ENCODE measurements around the gene NAV2.

NAV2 gene

DNA sequence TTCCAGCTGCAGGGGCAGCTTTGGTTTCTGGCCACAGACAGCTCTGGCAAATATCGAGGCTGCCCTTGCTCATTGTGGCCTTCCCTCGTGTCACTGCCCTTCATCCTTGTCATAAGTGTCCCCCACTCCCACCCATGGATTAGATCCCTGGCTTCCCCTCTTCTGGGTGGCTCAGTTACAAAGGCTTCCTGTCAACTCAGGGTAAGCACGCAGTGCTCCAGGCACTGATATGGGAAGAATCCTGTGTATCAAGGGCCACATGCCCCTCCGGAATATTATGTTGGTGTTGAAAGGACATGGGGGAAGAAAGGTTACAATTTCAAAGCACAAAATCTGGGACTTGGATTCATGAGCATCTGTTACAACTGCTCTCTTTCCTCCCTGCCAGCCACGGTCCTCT, 319.5 kb downstream of the NAV2 start:
- no peak for DNase-seq

- DNase-seq = no peak
These were observed 320.1 kb downstream of the NAV2 start for GRCh38 chr11:20032577-20033260.

DNA sequence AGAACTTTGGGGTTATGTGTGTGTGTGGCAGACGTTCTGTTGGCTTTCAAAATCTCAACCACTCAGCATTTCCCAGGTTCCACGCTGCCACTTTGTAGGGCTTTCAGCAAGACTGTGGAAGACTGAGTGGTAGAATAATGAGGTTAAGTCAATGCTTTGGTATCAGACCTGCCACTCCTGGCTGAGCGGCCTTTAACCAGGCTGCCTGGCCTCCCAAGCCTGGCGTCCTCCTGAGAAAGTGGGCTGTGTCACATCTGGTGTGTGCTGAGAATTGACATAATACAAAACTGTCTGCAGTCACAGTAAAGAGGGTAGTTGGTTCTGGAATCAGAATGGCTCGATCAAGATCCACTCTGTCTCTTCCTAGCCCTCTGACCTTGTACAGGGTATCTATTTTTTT, 321.2 kb downstream of the NAV2 start:
- DNase-seq = no peak

DNA sequence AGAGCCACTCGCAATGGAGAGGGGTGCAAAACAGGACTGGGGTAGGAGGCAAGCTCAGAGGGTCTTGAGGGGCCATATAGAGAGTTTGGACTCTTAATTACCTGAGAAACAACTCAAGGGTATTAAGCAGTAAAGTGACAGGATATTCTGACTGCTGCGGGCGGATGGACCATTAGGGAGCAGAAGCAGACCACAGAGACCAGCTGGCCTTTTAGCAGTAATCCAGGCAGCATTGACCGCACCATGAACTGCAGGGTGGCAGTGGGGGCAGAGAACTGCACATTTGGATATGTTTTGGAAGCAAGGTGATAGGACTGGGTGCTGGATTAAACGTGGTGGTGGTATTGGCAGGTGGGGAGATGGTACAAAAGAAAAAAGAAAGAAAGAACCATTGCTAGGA, 322.3 kb downstream of the NAV2 start:
- no peak for DNase-seq

DNA sequence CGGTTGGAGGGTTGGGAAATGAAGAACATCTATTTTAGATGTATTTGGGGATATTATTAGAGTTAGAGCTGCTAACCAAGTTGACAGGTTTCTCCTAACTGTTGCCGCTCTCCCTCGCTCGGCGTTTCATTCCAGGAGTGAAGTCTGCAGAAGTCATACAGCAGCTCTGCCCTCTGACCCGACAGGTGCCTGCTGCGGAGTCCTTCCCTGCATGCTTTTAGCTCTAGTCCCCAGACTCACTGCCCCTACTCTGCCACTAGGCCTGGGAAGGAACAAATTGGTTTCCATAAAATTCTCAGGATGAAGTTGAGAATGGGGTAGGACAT, 322.7 kb downstream of the NAV2 start:
- DNase-seq = no peak

GRCh38 chr11:20035701-20036601, 323.3 kb downstream of the NAV2 start:
- DNase-seq = no peak

DNA sequence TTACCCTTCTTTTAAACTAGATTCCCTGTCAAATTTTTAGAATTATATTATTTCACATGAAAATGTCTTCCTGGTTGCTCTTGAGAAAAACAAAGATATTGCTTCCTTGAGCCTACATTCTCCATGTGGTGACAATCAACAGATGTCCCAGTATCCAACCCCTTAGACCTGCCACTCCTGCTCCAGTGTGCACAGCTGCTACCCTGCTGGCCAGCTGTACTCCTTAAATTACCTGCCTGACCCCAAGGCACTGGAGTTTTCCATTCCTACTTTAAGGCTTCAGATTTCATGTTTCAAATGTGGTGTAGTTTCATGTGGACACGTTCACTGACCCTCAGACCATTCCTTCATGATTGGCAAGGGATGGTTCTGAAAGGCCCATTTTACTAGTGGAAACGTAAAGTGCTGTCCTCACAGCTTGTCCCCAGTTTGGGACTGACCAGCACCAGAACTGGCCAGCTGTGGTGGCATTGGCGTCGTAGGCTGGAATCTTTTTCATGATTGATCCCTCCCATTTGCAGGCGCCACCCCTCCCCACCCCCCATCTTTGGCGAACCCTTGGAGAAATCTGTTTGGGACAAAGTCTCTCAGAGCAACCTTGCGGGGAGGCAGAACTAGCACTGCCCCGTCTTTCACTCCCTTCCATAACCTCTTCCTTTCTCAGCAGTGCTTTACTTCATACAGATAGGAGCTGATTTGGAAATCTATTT, 324.1 kb downstream of the NAV2 start:
- DNase-seq = no peak

DNA sequence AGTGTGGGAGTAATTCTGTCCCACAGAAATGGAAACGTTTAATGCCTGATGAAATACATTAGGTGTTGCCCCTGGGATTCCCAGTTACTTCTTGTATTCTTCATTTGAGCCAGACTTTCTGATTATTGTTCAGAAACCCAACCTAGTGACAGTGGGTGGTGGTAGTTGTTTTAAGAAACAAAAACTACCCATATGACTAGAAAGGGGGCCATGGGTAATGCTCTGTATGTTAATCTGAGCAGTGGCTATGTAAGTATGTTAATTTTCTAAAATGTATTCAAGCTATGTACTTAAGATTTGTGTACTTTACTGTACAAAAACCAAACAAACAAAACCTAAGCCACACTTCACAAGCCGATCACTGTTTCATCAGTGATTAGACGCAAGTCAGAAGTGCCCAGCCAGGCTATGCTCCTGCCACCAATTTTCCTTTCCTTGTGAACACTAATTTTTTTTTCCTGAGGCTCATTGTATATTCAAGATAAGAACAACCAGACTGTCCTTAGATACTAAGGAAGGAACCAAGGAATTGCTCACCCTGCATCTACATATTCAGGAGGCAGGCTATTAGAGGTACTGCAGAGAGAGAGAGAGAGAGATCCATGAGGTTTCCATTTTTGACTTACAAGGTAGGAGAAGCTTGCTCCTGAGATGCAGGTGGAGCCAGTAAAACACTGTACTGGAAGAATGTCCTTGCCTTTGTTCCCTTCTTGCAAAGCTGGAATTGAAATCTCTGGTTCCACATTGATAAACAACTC, 324.9 kb downstream of the NAV2 start:
- no peak for DNase-seq

DNA sequence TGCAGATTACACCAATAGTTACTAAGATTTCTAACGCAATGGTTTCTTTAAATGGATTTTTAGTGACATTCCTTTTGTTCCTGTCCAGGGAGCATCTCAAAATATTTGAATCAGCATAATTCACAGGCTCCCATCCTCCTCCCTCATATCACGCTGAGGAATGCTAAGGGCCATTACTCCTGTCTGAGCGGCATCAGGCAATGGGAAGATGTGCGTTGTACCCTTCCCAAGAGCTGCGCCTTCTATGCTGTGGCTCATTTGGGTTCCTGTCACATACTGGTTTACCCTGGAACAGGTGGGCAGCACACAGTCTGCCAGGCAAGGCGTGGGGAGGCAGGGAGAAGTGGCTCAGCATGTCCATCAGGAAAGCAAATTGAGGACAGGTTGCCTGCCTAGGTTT, 325.8 kb downstream of the NAV2 start:
- no peak for DNase-seq

- DNase-seq = no peak
These were observed 326.3 kb downstream of the NAV2 start for GRCh38 chr11:20038972-20039371.

DNA sequence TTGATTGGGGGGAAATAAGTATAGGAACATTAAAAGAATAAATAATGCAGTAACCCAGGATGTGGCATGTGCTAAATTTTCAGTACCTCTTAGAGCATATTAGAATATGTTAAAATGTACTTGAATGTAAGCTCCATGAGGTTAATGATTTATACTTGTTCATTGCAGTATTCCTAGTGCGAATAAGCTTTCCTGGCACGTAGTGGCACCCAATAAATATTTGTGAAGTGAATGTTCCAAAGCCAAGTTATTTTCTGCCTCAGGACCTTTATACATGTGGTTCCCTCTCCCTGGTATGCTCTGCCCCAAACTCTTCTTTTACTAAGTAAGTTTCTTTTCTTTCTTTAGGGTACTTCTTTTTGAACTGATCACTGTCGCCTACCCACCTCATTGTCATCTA, 328.9 kb downstream of the NAV2 start:
- DNase-seq = no peak

GRCh38 chr11:20042045-20042639, 329.5 kb downstream of the NAV2 start:
- no peak for DNase-seq

DNA sequence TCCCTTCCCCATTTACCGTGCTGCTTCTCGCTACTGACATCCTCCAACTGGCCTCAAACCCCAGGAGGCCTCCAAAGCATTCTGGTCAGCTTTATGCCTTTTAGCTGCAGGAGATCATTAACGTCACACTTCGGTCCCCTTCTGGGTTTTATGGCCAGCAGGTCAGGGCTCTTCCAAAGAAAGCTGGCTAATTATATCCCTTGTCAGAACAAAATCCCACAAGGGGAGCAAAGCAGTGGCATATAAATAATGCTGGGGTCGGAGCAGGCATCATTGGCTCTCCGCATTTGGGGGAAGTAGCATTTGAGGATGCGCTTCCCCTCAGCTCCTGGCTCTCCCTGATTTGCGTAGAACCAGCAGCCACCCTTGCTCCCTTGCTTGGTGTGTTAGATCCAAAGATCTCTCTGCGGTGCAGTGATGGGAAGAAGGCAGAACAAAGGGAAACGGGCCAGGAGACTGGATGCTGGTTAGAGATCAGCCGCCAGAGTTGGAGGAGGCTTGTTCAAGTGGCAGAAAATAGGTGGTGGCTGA, 330.2 kb downstream of the NAV2 start:
- no peak for DNase-seq

- no peak for DNase-seq
These were observed 331.4 kb downstream of the NAV2 start for GRCh38 chr11:20043992-20044391.

DNA sequence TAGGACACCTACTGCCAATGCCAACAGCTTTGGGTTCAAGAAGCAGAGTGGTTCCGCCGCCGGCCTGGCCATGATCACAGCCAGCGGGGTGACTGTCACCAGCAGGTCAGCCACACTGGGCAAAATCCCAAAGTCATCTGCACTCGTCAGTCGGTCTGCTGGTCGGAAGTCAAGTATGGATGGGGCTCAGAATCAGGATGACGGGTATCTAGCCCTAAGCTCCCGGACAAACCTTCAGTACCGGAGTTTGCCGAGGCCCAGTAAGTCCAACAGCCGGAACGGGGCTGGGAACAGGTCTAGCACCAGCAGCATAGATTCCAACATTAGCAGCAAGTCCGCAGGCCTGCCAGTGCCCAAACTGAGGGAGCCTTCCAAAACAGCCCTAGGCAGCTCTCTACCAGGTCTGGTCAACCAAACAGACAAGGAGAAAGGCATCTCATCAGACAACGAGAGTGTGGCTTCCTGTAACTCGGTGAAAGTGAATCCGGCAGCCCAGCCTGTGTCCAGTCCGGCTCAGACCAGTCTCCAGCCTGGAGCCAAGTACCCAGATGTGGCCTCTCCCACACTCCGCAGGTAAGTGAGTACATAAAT, 332.6 kb downstream of the NAV2 start:
- no peak for DNase-seq

GRCh38 chr11:20046416-20046815, 333.8 kb downstream of the NAV2 start:
- DNase-seq = no peak

GRCh38 chr11:20047006-20047768, 334.6 kb downstream of the NAV2 start:
- no peak for DNase-seq

DNA sequence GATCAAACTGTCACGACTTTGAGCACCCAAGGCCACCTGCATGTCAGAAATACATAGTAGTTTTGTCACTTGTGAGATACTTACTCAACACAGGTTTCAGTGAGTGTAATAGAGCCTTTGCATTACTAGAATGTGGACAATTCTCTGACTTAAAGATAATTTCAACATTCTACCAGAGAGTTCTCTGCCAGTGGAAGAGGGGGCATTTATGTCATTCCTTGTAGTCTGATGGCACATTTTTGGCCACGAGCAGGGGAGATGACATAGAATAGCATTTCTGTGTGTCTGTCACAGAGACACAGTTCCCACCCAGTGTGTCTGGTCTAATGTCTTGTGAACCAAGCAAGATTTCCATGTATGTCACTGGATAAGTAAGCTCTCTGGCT, 335.1 kb downstream of the NAV2 start:
- DNase-seq = no peak

DNA sequence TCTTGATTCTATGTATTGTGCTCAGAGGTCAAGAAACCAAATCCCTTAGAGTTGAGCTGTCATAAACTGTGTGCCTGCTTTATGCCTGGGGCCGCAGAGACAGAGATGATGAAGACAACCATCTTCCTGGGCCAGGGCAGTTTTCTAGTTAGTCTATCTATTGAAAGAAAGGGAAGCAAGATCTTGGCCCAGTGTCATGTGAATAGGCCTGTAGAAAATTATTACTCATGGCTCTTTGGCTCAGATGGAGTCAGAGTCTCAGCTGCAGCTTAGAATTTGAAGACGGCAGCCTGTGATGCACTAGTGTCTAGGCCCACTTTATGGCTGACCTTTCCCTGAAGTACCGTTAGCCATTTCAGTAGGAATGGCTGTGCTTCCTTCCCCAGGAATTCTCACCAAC, 335.6 kb downstream of the NAV2 start:
- no peak for DNase-seq

DNA sequence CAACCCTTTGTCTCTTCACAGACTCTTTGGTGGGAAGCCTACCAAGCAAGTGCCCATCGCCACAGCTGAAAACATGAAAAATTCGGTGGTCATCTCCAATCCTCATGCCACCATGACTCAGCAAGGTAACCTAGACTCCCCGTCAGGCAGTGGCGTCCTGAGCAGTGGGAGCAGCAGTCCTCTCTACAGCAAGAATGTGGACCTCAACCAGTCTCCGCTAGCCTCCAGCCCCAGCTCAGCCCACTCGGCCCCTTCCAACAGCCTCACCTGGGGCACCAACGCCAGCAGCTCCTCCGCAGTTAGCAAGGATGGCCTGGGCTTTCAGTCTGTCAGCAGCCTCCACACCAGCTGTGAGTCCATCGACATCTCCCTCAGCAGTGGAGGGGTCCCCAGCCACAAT, 336.1 kb downstream of the NAV2 start:
- no peak for DNase-seq

GRCh38 chr11:20049231-20049630, 336.6 kb downstream of the NAV2 start:
- no peak for DNase-seq

Data from NCI-H2171 (cell line).